HG02678 (cell line): Measurements from ENCODE around the gene GAREM1.
A peak's percentile ranks its signal among the peaks of the same experiment; 100 is the strongest.
"Not testable (repeated sequence)": the region's sequence is repeated elsewhere in the genome, so short reads cannot be mapped to it uniquely, and the experiment has no call there.

Experiments
- ATAC-seq: cut with Tn5 transposase; IDR thresholded peaks from one replicate; pipeline ENCODE4 v1.9.1; 2021; ENCODE audit warnings: mild to moderate bottlenecking, moderate library complexity; ENCODE audit not compliant: unreplicated experiment

The GAREM1 gene

DNA sequence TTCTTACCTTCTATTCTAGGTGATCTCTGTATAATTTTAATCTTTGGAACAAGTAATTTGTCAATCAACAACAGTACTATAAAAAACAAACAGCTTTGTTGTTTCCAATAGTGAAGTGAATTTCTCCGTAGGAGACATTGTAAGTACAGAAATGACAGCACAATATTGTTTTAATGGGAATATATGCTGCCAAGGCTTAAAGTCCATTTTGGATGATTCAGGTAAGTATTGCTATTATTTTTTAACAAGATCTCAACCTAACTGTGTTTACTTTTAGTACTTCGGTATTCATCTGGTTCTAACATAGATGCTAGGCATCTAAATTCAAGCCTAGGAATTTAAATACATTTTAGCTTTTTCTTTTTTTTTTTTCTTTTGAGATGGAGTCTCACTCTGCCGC, 175.1 kb downstream of the GAREM1 start:
- ATAC-seq, result no peak

DNA sequence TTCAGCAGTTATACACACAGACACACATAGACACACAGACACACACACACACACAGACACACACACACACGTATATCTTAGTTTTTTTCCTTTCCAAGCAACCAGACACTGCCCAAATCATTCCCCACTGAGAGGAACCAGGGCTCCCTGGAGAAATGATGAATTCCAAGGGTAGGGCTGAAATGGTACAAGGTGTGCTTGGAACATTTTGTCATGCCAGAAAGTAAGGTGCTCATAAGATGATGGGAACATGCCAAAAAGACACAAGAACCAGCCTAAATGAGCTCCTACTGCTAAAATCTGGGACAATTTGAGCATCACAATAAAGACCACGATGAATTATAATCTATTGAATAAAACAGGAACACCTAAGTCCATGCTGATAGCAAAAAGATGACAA, 177.6 kb downstream of the GAREM1 start:
- ATAC-seq, result no peak

DNA sequence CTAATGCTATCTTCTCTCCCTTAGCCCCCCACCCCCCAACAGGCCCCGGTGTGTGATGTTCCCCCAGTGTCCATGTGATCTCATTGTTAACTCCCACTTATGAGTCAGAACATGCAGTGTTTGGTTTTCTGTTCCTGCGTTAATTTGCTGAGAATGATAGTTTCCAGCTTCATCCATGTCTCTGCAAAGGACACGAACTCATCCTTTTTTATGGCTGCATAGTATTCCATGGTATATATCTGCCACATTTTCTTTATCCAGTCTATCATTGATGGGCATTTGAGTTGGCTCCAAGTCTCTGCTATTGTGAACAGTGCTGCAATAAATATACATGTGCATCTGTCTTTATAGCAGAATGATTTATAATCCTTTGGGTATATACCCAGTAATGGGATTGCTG, 179.1 kb downstream of the GAREM1 start:
- not testable (repeated sequence) for ATAC-seq

DNA sequence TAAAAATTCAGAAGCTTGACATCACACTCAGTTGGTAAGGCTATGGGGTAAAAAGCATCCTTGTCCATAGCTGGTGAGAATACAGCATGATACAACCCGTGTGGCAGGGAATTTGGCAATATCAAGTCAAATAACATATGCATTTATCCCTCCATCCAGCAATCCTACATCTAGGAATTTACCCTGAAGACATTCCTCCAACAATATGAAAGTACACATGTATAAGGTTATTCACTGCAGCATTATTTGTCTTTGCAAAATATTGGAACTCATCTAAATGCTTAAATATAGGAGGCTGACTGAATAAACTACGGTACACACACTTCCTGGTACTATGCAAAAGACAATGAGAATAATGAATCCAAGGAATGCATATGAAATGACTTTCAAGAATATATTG, 179.9 kb downstream of the GAREM1 start:
- no peak for ATAC-seq

DNA sequence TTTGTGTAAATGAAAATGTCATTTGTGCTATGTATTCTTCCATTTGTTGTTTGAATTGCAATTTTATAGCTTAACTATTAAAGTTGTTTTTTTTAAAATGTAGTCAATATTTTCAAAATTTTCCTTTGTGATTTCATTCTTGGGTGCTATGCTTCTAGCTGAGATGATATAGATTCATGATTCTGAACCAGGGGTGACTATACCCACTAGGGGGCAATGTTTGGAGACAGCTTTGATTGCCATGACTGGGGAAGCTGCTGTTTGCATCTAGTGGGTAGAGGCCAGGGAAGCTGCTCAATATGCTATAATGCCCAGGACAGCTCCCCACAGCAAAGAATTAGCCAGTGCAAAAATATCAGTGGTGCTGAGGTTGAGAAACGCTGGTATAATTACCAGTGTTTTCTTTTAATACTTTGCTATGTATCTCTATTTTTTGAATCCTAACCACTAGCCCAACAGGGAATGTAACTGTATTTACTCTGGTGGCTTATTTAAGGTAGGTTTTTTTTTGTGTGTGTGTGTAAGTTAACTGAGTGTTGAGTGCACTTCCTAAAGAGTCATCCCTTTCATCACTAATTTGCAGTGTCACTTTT, 181.1 kb downstream of the GAREM1 start:
- ATAC-seq, result peak; percentile 81

DNA sequence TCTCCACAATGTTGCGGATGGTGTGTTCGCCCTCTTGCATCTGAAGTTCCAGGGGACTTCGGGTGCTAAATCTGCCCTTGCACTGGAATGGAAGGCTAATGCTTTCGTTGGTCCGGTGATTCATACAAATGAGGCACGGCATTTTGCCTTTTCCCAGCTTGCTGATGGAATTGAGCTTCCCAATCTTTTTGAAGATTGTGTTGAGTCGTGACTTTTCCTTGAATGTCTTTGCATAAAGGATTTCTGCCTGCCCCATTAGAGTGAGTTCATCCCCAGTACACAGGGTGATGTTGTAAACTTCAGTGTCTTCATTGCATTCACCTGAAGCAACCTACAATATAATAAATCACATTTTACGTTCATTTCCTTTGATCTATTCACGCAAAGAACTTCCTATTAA, 182.8 kb downstream of the GAREM1 start:
- ATAC-seq, result no peak

DNA sequence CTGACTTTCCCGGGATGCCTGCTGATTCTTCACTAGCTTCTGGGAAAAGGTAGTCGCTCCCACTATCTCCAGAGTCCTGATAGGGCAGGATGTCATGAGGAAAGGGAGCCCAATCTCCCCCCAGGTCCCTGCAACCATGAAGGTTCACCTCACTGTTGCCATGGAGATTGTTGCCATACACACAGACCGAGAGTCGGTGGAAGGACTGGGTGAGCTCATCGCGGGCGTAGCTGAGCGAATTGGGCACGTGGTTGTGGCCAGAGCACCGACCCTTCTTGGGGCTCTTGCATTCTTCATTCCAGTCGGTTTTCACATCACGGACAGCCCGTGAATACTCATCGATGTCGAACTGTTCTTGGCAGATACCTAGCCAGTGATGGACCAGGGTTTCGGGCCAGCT, 183.4 kb downstream of the GAREM1 start:
- ATAC-seq, result no peak

DNA sequence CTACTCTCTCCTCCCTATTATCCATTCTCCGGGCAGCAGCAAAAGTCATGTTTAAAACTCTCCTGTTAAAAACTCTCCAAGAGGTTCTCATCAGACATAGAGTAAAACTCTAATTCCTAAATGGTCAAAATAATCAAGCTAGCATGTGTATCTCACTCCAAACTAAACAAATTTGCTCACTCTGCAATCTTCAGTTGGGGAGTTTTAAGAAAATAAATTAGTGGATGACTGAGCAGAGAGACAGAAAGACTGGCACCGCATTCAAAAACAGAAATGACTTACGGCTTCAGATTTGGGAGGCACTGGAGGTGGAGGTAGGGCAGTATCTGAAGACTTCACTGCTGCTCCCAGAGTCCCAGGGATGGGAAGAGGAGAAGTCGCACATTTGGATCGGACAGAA, 183.9 kb downstream of the GAREM1 start:
- ATAC-seq, result no peak

DNA sequence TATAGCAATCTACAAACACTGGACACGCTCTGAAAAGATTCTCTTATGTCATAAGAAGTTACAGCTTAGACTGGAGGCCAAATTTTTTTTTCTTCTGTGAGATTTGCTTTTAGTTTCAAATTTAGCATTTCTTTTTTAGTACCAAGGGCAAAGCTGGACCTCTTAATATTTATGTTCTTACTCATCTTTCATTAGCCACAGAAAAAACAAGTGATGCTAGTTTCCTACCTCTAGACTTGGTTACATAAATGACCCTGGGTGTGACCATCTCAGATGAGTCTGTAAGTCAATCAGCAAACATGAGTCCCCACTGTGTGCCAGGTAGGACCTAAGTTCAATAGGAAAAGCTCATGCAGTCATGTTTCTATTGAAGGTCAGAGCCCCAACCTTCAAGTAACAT, 186.4 kb downstream of the GAREM1 start:
- no peak for ATAC-seq

DNA sequence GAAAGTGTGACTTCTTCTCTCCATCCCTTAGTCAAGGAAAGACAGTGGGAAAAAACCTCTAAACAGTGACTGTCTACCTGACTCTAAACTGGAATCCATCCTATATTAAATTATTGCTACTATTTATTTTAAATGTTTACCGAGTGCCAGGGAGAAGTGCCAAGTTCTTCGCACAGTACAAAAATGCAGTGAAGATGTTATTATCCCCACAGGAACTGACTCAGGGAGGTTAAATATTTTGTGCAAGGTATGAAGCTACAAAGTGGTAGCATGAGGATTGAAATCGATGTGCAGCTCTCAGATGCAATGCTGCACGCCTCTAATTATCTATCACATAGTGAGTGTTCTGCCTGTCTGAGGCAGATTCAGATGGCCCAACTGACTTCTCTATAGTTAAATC, 189.8 kb downstream of the GAREM1 start:
- no peak for ATAC-seq

DNA sequence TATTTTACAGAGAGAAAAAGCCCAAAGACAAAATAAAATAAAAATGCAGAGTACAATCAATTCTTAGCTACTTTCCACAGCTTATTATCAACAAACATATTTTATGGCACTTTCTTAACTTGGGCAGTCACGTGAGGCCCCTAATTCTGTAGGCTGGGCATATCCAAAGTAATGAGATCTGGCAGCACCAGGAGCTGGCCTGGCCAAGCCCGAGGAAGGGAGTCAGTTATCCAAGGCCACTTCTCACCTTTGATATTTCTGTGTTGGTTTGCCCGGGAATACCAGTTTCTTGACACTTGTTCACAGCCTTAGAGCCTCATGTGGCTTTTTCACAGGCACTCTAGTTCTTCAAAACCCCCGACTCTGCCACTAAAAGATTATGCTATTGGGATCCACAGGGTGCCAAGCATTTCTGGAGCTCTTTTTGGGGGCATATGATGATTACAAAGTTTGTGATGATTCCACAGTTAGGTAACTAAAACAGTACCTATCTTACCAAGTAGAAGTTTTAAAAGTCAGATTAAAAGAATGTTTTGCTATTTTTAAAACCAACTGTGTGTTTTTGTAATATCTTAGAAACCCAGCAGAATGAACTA, 190.4 kb downstream of the GAREM1 start:
- no peak for ATAC-seq

DNA sequence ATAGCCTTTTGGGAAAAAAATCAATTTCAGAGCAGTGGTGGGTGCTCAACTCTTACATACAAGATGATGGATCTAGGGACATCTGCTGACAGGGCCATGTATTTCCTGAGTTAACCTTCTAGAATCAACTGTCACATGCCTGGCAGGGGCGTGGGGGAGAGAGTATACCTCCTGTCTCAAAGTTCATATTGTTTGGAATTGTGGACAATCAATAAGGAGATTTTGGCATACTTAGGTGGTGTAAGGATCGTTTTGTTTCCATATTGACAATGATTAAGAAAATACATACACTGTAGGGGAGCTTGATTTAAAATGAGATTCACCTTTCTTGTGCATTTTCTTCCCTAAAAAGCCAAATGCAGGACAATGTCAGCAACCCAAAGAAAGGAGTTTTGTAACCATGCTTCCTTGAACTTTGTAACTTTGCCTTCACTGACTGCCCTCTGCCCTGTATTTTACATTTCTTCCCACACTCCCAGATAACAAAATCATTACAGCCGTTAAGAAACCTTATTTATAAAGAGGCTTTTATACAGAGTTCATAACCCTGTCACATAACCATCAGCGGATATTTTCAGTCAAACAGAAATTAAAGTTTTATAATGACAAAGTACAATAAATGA, 192.4 kb downstream of the GAREM1 start:
- no peak for ATAC-seq

DNA sequence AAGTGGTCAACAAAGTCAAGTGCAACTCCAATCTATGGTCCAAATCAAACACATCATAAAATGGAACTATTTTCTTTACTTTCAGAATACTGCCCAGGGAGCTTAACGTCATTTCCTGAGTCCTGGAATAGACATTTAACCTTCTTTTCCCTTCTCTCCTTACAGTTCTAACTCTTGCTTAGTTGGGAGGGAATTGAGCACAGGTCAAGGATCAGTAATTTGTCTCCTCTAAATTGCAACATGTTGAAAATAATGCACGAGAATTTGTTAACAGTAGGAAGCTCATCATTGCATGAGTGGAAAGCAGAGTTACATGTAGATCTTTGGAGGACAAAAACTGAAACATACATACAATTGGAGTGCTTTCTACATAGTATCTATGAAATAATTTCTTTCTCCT, 193.1 kb downstream of the GAREM1 start:
- ATAC-seq, result no peak

DNA sequence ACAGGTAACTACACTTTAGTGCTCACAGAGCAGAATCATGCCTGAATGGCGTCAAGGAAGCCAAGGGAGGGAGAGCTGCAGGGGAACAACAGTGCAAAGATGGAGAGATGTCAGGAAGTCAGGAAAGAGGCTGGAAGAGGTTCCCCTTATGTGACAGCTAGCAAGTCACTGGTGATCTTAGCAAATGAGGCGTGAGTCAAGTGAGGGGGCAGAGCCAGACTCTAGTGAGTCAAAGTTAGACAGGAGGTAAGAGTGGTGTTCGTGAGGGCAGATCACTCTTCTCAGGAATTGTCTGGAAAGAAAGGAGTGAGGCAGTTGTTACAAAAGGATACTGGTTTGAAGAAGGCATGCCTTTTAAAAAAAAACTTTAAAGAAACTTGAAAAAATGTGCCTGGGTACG, 193.8 kb downstream of the GAREM1 start:
- no peak for ATAC-seq

DNA sequence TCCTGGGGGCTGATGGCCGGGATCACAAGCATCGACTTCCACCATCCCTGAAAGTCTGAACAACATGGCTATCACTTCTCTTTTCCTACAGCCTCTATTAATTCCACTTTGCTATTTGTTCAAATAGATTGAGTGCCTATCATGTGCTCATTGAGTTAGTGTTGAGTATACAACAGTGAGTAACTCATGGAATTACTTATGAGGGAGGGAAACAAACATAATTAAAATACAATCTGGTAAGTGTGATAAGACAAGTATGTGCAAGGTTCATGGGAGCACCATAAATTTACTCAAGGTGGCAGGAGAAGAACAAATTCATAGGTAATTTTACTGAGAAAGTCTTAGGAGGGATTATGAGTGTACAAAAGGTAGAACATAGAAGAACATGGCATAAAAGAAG, 194.4 kb downstream of the GAREM1 start:
- ATAC-seq, result no peak

DNA sequence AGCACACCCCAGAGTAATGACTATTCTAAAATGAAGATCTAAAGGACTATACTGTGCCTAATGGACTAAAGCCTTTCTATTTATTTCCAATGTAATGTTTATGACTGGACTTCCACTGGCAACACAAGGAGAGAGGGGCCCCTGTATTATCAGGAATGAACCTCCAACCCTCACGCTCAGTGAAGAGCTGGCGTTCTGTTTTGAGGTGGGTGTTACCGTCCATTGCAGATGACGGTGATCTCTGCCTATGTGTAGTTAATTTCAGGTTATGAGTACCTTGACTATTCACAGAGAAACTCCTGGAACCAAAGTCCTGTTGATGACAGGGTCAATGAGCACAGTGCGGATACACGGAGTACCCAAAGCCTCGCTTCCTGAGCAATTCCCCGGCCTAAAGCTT, 195.5 kb downstream of the GAREM1 start:
- ATAC-seq, result no peak

DNA sequence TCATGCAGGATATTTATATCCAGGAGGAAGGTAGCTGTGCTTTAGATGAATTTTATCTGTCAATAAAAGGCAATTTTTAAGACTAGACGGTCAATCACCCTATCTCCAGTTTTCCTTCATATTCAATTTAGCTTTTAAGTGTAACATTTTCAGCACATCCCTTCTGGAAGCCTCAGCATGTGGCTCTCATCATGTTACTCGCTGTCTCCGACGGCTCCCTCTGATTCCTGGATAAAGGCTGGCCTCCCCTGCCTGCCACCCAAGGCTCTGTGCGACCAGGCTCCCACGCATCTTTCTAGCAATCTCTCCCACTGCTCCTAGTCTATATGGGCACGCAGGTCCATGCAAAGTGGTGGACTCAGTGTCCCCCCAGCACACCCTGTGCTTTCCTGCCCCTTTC, 196.4 kb downstream of the GAREM1 start:
- no peak for ATAC-seq

DNA sequence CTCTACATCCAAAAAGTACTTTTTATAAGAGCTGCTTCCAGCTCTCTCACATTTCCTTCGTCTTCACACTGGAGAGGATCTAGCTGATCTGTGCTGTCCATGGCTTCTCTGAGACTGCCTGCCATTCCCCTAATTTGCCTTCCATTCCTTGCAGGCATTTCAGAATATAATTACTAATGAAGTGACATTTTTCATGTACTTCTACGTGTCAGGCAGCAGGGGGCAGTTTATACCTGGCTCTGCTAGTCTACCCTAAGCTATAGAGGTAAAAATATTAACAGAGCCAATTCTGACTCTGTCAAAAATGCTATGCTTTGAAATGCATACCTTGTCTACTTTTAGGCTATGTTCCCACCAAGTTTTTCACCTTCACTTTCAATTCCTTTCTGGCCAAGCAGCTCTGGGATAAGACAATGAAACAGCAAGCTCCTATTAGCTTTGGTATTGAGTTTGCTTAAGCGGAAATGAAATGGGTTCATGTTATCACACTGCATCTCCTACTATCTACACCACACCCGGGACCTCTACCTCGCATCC, 198.9 kb downstream of the GAREM1 start:
- peak; percentile 79 for ATAC-seq

DNA sequence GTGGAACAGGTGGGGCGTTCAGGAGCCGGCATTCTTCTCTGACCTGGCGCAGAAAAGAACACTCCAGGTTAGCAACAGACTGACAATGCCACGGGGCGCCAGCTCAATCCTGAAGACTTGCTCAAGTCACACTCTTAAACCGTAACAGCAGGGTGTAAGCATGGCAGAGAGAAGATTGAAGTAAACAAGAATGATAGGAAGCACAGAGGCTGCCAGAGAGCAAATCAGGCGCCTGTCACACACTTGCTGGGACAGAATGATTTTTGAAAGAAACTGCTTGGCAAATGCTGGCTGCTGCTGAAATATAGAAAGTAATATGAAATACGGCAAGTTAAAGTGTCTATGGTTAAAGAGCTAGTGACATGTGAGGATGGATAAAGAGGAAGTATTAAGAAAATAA, 200.3 kb downstream of the GAREM1 start:
- ATAC-seq, result no peak

DNA sequence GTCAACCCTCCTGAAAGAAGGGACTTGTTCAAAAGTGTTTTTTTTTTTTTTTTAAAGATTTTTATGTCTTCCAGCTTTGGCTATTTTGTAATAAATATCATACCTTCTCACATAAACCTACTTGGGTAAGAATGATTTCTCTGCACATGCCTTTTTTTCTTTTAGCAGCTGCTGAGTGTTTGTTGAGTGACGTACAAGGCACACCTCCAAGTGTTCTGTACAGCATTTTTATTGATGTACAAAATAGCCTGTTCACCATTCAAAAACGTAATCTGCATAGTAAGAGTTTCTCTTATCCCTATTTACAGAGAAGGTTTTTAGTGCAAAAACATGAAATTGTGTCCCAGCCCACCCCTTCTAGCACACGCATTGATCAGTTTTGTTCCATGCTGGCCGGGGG, 203.2 kb downstream of the GAREM1 start:
- ATAC-seq, result no peak

DNA sequence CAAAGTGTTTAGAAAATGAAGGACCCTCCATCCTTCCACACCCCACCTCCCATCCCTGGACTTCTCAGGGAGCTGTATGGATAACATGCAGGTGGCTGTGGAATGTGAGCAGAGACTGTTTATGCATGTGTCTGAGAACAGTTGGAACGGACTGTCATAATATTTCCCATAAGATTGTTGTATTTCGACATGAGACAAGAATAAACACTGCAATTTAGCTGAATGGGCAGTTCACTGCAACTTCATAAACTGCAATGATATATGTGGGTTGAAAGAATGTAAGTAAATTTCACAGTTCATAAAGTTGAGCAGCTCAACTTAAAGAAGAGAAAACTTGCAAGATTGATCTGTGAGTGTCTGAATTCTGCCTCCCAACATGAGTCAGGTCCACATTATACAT, 206.3 kb downstream of the GAREM1 start:
- ATAC-seq, result no peak

DNA sequence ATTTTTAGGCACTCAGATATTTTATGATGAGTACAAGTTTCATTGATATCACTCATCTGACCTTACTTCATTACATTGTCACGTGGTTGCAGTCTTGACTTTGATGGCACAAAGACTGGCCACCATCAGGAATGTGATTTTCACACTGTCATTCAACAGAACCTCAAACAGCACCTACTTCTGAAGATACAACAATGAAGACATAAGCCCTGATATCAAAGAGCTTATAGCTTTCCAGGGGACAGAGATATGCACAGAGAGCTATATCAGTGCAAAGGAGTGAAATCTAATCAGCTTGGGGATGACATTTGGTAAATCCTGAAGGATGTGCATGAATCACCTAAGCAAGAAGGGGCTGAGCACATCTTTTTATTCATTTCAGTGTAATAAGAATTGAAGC, 208.6 kb downstream of the GAREM1 start:
- ATAC-seq, result no peak

DNA sequence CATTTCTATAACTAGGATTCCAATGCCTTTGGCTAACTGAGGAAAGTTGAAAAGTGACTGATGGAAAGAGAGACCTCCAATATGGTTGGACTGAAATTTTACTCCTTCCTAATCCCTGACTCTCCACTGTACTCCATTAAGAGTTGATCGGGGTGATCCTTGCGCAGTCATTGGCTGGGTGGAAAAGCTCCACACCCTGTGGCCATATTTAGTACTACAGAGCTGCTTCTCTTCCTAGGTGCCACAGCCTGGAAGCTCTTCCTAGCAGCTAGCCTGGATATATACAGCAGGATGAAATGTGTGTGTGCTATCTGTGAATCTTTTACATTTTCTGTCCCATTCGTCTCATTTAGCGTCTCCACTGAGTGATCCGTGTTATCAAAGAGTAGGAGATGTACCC, 209.7 kb downstream of the GAREM1 start:
- ATAC-seq, result no peak
